HL-60 (cell line): ENCODE data around the gene ZKSCAN5.

Experiments
- DNase-seq, 2 experiments: peaks; one replicate each; pipeline ENCODE4 v3.0.0-alpha.2; 2010 to 2020; ENCODE audit warnings: low read depth in 1 of 2, low spot score in 1 of 2
- H3K27ac ChIP-seq: fragments of 250-450 bp; sonication (Bioruptor Pico); replicated peaks from 2 replicates; pipeline ENCODE4 v1.5.1; 2020; ENCODE audit warnings: mild to moderate bottlenecking, moderate library complexity
- H3K27me3 ChIP-seq: fragments of 250-450 bp; sonication (Bioruptor Pico); 2 replicates; pipeline ENCODE4 v1.5.1; 2021; ENCODE audit warnings: mild to moderate bottlenecking, moderate library complexity; ENCODE audit not compliant: insufficient read depth, poor library complexity, severe bottlenecking
- H3K4me3 ChIP-seq: replicated peaks from 2 replicates; pipeline ENCODE4 v1.5.1; 2011; ENCODE audit warnings: mild to moderate bottlenecking, control low read depth, low read length; ENCODE audit not compliant: insufficient read depth
- GABPA ChIP-seq: IDR thresholded peaks from 2 replicates; pipeline ENCODE4 v1.6.1; 2012; ENCODE audit warnings: low read depth
- POLR2AphosphoS5 ChIP-seq: IDR thresholded peaks from 2 replicates; pipeline ENCODE4 v1.6.1; 2012; ENCODE audit warnings: low read depth
- SPI1 ChIP-seq: IDR thresholded peaks from 2 replicates; pipeline ENCODE4 v1.6.1; 2012; ENCODE audit warnings: low read depth, mild to moderate bottlenecking, borderline replicate concordance
- TF ChIP-seq, protein P1 (sequence below): IDR thresholded peaks from 2 replicates; pipeline ENCODE4 v1.6.1; 2012; ENCODE audit warnings: low read depth; ENCODE audit not compliant: insufficient replicate concordance
- TF ChIP-seq, protein P2 (sequence below): IDR thresholded peaks from one replicate; pipeline ENCODE4 v1.5.1; 2011; ENCODE audit warnings: low read length, control low read depth, inconsistent platforms; ENCODE audit not compliant: insufficient read depth

ZKSCAN5 gene

DNA sequence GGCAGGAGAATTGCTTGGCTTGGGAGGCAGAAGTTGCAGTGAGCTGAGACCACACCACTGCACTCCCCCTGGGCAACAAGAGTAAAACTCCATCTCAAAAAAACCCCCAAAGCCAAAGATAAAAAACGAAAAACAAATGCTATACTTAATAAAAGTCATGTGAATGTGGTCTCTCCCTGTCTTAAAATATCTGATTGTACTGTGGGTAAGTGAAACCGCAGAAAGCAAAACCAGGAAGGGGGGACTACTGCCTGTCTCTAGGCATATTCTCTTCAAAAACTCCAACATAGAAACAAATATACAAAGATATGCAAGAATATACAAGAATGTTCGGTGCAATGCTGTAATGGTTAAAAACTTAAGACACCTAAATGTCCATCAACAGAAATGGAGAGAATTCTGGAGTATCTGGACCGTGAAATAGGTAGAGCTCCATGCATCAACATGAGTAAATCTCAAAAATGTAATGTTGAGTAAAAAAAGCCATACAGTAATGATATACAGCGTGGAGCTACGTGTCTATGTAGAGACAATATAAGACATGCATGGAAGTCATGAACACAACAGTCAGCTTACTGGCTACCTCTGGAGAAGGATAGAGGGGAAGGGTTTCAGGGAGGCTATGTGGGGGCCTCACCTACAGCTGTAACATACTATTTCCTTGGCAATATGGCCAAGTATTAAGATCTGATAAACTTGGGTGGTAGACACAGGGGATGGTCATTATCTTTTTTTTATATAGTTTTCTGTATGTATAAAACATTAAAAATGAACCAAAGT, 6.5 kb upstream of the ZKSCAN5 start:
- TF ChIP-seq, protein P1, sequence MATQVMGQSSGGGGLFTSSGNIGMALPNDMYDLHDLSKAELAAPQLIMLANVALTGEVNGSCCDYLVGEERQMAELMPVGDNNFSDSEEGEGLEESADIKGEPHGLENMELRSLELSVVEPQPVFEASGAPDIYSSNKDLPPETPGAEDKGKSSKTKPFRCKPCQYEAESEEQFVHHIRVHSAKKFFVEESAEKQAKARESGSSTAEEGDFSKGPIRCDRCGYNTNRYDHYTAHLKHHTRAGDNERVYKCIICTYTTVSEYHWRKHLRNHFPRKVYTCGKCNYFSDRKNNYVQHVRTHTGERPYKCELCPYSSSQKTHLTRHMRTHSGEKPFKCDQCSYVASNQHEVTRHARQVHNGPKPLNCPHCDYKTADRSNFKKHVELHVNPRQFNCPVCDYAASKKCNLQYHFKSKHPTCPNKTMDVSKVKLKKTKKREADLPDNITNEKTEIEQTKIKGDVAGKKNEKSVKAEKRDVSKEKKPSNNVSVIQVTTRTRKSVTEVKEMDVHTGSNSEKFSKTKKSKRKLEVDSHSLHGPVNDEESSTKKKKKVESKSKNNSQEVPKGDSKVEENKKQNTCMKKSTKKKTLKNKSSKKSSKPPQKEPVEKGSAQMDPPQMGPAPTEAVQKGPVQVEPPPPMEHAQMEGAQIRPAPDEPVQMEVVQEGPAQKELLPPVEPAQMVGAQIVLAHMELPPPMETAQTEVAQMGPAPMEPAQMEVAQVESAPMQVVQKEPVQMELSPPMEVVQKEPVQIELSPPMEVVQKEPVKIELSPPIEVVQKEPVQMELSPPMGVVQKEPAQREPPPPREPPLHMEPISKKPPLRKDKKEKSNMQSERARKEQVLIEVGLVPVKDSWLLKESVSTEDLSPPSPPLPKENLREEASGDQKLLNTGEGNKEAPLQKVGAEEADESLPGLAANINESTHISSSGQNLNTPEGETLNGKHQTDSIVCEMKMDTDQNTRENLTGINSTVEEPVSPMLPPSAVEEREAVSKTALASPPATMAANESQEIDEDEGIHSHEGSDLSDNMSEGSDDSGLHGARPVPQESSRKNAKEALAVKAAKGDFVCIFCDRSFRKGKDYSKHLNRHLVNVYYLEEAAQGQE: no peak
- TF ChIP-seq GABPA: no peak
- no peak for TF ChIP-seq POLR2AphosphoS5
- TF ChIP-seq, protein P2, sequence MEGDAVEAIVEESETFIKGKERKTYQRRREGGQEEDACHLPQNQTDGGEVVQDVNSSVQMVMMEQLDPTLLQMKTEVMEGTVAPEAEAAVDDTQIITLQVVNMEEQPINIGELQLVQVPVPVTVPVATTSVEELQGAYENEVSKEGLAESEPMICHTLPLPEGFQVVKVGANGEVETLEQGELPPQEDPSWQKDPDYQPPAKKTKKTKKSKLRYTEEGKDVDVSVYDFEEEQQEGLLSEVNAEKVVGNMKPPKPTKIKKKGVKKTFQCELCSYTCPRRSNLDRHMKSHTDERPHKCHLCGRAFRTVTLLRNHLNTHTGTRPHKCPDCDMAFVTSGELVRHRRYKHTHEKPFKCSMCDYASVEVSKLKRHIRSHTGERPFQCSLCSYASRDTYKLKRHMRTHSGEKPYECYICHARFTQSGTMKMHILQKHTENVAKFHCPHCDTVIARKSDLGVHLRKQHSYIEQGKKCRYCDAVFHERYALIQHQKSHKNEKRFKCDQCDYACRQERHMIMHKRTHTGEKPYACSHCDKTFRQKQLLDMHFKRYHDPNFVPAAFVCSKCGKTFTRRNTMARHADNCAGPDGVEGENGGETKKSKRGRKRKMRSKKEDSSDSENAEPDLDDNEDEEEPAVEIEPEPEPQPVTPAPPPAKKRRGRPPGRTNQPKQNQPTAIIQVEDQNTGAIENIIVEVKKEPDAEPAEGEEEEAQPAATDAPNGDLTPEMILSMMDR: no peak
- no peak for TF ChIP-seq SPI1
- no peak for DNase-seq
- Histone ChIP-seq H3K4me3 (peak overlapping the region; percentile 99), H3K27me3 (no peaks in the 10 kb centered on the region), H3K27ac (no peak overlapping the region; the same call in 1 of the 2 replicates)

GRCh38 chr7:99498546-99498944, 5.9 kb upstream of the ZKSCAN5 start:
- Histone ChIP-seq H3K4me3 (peak overlapping the region; percentile 99), H3K27me3 (no peaks in the 10 kb centered on the region), H3K27ac (peak overlapping the region; percentile 88)
- TF ChIP-seq, protein P1: no peak
- TF ChIP-seq GABPA (no peak), SPI1 (no peak), POLR2AphosphoS5 (no peak)
- TF ChIP-seq, protein P2: no peak
- peak in 1 of 2 experiments; percentile 43 for DNase-seq

- Histone ChIP-seq H3K27ac (peak overlapping the region; percentile 88), H3K4me3 (peak overlapping the region; percentile 99), H3K27me3 (no peaks in the 10 kb centered on the region)
- peak; percentile 44 to 59 for DNase-seq
- TF ChIP-seq, protein P1: no peak
- TF ChIP-seq SPI1 (peak; percentile 65; the same call in 1 of the 2 replicates), POLR2AphosphoS5 (no peak; the same call in 1 of the 2 replicates)
- TF ChIP-seq, protein P2: no peak
These were observed 5.1 kb upstream of the ZKSCAN5 start for GRCh38 chr7:99499371-99499720.
